Suprapubic skin (tissue), 3 donors: ENCODE data around the gene CLDN19.

ENCODE experiments used
- CTCF ChIP-seq, 2 donors: fragments of 200-600 bp in 1 of 2; fragments of 450-650 bp in 1 of 2; sonication (generic) in 1 of 2; IDR thresholded peaks; one replicate each; pipeline ENCODE4 v1.5.1; 2016 to 2019; ENCODE audit warnings: antibody characterized with exemption in 2 of 2, mild to moderate bottlenecking in 1 of 2, moderate library complexity in 1 of 2
- POLR2A ChIP-seq, 2 donors: fragments of 450-650 bp; IDR thresholded peaks; one replicate each; pipeline ENCODE4 v1.6.1; 2017; ENCODE audit warnings: antibody characterized with exemption in 2 of 2, mild to moderate bottlenecking in 2 of 2, moderate library complexity in 2 of 2

- TF ChIP-seq CTCF (IDR thresholded peaks at IDR 0.05), result no peak
- TF ChIP-seq POLR2A (IDR thresholded peaks at IDR 0.05), result no peak
These were observed 4.0 kb upstream of the CLDN19 start for GRCh38 chr1:42744148-42744413.
